PC-3 (cell line): ENCODE results near the gene BMP5. TPM values are rescaled to one million over a fixed set of nuclear protein-coding genes. Genes with fewer than 3 reads are reported as not detected.

Experiments
- ATAC-seq: fragments of 200-7000 bp; cut with Tn5 transposase; 2 replicates; pipeline ENCODE4 v1.9.1; 2020; ENCODE audit warnings: mild to moderate bottlenecking, moderate library complexity
- BruUV-seq: library from RNA; stranded (reverse); fragments of 400-500 nt; replicated peaks from 2 replicates; lab custom pipeline; 2021; lab: Mats Ljungman, UMichigan
- CTCF ChIA-PET: fragments of 300-600 bp; sonication (Branson Sonifier 250); formaldehyde crosslinking; loops from one replicate; lab custom pipeline; 2022; ENCODE audit warnings: antibody characterized with exemption; lab: Charles Lee
- POLR2A ChIA-PET: fragments of 300-600 bp; sonication (Branson Sonifier 250); formaldehyde crosslinking; loops from one replicate; lab custom pipeline; 2022; ENCODE audit warnings: antibody characterized with exemption; ENCODE audit not compliant: unreplicated experiment; lab: Charles Lee
- DNase-seq: peaks from one replicate; pipeline ENCODE4 v3.0.0-alpha.2; 2015
- H2AFZ ChIP-seq: fragments of 300-600 bp; sonication (generic); 2 replicates; pipeline ENCODE4 v1.6.0; 2016; ENCODE audit warnings: antibody characterized with exemption, low read length
- H3F3A ChIP-seq: fragments of 300-600 bp; sonication (generic); one replicate; pipeline ENCODE4 v1.6.0; 2017; ENCODE audit warnings: antibody characterized with exemption, low read length, control low read depth, mild to moderate bottlenecking; ENCODE audit not compliant: unreplicated experiment
- H3K27ac ChIP-seq: fragments of 300-600 bp; sonication (generic); 2 replicates; pipeline ENCODE4 v1.5.1; 2016; ENCODE audit warnings: mild to moderate bottlenecking, low read length
- H3K27me3 ChIP-seq: fragments of 300-600 bp; sonication (generic); 2 replicates; pipeline ENCODE4 v1.6.1; 2016; ENCODE audit warnings: low read length, mixed read lengths
- H3K36me3 ChIP-seq: fragments of 300-600 bp; sonication (generic); 2 replicates; pipeline ENCODE4 v1.6.1; 2016; ENCODE audit warnings: low read depth, mixed run types, low read length, mixed read lengths
- H3K4me1 ChIP-seq: fragments of 300-600 bp; sonication (generic); 2 replicates; pipeline ENCODE4 v1.5.1; 2016; ENCODE audit warnings: low read length; ENCODE audit not compliant: insufficient read depth
- H3K4me2 ChIP-seq: fragments of 300-600 bp; sonication (generic); 2 replicates; pipeline ENCODE4 v1.6.0; 2016; ENCODE audit warnings: low read length
- H3K4me3 ChIP-seq: fragments of 300-600 bp; sonication (generic); 2 replicates; pipeline ENCODE4 v1.5.1; 2016; ENCODE audit warnings: mild to moderate bottlenecking, low read length, mixed read lengths
- H3K79me2 ChIP-seq: fragments of 300-600 bp; sonication (generic); 2 replicates; pipeline ENCODE4 v1.6.1; 2017; ENCODE audit warnings: low read length, mixed read lengths
- H3K9ac ChIP-seq: fragments of 300-600 bp; sonication (generic); 2 replicates; pipeline ENCODE4 v1.6.0; 2016; ENCODE audit warnings: mild to moderate bottlenecking, low read length
- H3K9me2 ChIP-seq: fragments of 300-600 bp; sonication (generic); replicated peaks from 2 replicates; pipeline ENCODE4 v1.6.1; 2016; ENCODE audit warnings: mixed run types, low read length, mixed read lengths
- H3K9me3 ChIP-seq: fragments of 300-600 bp; sonication (generic); 2 replicates; pipeline ENCODE4 v1.6.1; 2016; ENCODE audit warnings: low read length, mixed read lengths
- H4K20me1 ChIP-seq: fragments of 300-600 bp; sonication (generic); 2 replicates; pipeline ENCODE4 v1.6.1; 2016; ENCODE audit warnings: low read length, mixed read lengths
- EZH2 ChIP-seq: fragments of 300-600 bp; sonication (generic); IDR thresholded peaks from one replicate; pipeline ENCODE4 v1.6.1; 2017; ENCODE audit warnings: antibody characterized with exemption, mild to moderate bottlenecking, low read length; ENCODE audit not compliant: unreplicated experiment
- EZH2phosphoT487 ChIP-seq: fragments of 300-600 bp; sonication (generic); IDR thresholded peaks from 2 replicates; pipeline ENCODE4 v1.6.1; 2018; ENCODE audit warnings: mild to moderate bottlenecking, antibody characterized with exemption, low read length, borderline replicate concordance
- intact Hi-C: fragments of 100-400 bp; cut with micrococcal nuclease; formaldehyde crosslinking; loops from 2 replicates; pipeline ENCODE4 v1.9.0; 2023
- total RNA-seq: library from RNA; depleted of rRNA; stranded (reverse); fragments of >200 nt; gene quantifications from 2 replicates; pipeline ENCODE4 v1.2.3, GENCODE V29; 2014
- TF ChIP-seq, protein P1 (sequence below): fragments of 300-600 bp; sonication (generic); conservative IDR thresholded peaks from 2 replicates; pipeline ENCODE4 v1.5.1; 2017; ENCODE audit warnings: antibody characterized with exemption, low read depth, mild to moderate bottlenecking, low read length

Gene BMP5
- total RNA-seq, 1 experiment from 2014 or later: not detected

DNA sequence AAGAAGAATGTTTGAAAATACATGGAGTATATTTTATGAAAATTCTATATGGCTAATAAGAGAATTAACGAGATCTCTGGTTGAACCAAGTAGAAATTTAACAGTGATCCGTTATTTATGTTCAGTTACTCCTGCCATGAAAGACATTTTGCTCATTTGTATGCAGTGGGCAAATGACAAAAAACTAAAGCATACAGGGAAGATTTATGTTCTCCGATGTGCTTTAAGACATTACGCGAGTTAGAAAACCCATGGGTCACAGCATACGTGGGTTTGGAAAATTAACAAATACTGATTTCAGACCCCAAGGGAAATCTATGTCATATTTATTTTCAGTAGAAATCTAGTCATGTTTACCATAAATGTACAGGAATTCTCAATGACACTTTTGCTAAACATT lies 90.1 kb downstream of the BMP5 start:
- no peak for TF ChIP-seq EZH2
- TF ChIP-seq, protein P1, sequence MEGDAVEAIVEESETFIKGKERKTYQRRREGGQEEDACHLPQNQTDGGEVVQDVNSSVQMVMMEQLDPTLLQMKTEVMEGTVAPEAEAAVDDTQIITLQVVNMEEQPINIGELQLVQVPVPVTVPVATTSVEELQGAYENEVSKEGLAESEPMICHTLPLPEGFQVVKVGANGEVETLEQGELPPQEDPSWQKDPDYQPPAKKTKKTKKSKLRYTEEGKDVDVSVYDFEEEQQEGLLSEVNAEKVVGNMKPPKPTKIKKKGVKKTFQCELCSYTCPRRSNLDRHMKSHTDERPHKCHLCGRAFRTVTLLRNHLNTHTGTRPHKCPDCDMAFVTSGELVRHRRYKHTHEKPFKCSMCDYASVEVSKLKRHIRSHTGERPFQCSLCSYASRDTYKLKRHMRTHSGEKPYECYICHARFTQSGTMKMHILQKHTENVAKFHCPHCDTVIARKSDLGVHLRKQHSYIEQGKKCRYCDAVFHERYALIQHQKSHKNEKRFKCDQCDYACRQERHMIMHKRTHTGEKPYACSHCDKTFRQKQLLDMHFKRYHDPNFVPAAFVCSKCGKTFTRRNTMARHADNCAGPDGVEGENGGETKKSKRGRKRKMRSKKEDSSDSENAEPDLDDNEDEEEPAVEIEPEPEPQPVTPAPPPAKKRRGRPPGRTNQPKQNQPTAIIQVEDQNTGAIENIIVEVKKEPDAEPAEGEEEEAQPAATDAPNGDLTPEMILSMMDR: no peak
- no peak for TF ChIP-seq EZH2phosphoT487
- Histone ChIP-seq H3K27me3 (no peaks in the 10 kb centered on the region), H3K27ac (no peak overlapping the region), H3K36me3 (no peaks in the 10 kb centered on the region), H2AFZ (no peak overlapping the region), H3K4me3 (no peak overlapping the region), H3F3A (no peaks in the 10 kb centered on the region), H3K79me2 (no peaks in the 10 kb centered on the region), H3K4me2 (no peak overlapping the region), H3K9me3 (no peaks in the 10 kb centered on the region), H4K20me1 (no peaks in the 10 kb centered on the region), H3K9ac (no peak overlapping the region), H3K9me2 (no peaks in the 10 kb centered on the region), H3K4me1 (no peaks in the 10 kb centered on the region)
- ChIA-PET CTCF (no interaction called here), POLR2A (no interaction called here)
- no TSS peak for BruUV-seq
- no peak for DNase-seq
- no peak for ATAC-seq
- intact Hi-C loops: no loop called here

DNA sequence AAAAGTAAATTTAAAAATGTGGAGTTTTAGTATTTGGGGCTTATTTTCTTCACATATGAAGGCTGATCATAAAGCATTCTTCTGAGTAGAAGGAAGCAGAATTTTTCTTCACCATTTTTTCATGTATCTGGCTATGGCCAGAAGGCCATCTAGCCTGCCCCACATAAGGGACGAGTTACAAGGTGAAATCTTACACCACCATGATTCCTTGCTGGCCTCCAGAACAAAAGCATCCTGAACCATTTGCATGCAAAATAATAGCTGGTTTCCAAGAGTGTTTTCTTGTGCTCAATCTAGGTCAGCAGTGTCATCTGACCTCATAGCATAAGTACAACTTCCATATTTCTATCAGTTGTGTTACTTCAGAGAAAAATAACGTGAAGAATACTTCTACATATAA lies 93.1 kb downstream of the BMP5 start:
- Histone ChIP-seq H3K79me2 (no peaks in the 10 kb centered on the region), H3F3A (no peaks in the 10 kb centered on the region), H4K20me1 (no peaks in the 10 kb centered on the region), H3K4me3 (no peak overlapping the region), H3K36me3 (no peaks in the 10 kb centered on the region), H3K27ac (no peak overlapping the region), H3K27me3 (no peaks in the 10 kb centered on the region), H3K4me2 (no peak overlapping the region), H3K9me2 (no peaks in the 10 kb centered on the region), H3K9ac (no peak overlapping the region), H2AFZ (no peak overlapping the region), H3K4me1 (no peaks in the 10 kb centered on the region), H3K9me3 (no peaks in the 10 kb centered on the region)
- CTCF ChIA-PET: no interaction called here
- DNase-seq (no peak), ATAC-seq (no peak)
- no TSS peak for BruUV-seq
- intact Hi-C loops: no loop called here
- POLR2A ChIA-PET: no interaction called here
- TF ChIP-seq EZH2phosphoT487 (no peak), EZH2 (no peak)
- TF ChIP-seq, protein P1: no peak

DNA sequence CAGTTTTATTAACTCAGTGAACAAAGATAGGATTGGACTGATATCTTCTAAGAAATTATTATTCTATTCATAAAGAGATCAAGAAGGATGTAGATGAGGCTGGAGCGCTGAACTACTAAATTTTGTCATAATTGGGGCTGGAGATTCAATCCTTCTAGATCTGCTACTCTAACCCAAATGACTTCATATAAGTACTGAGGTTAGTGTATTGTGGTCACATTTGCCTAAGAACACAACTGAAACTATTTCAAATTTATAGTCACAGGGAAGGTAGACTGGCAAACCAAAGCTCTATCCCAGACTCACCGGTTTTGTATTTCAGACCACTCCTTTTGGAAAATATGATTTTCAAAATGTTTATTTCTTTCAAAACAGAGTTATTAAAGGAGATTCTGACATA lies 96.7 kb downstream of the BMP5 start:
- Histone ChIP-seq H3F3A (no peaks in the 10 kb centered on the region), H2AFZ (no peak overlapping the region), H3K79me2 (no peaks in the 10 kb centered on the region), H3K27ac (no peak overlapping the region), H3K9me2 (no peaks in the 10 kb centered on the region), H3K9ac (no peak overlapping the region), H3K27me3 (no peaks in the 10 kb centered on the region), H3K4me2 (no peak overlapping the region), H4K20me1 (no peaks in the 10 kb centered on the region), H3K4me3 (no peak overlapping the region), H3K4me1 (no peaks in the 10 kb centered on the region), H3K36me3 (no peaks in the 10 kb centered on the region), H3K9me3 (no peaks in the 10 kb centered on the region)
- ChIA-PET CTCF (interaction anchor here (0.5 kb wide), 1 partner anchor 72 kb away, joined by 3 read pairs; no protein-coding TSS in a partner anchor), POLR2A (no interaction called here)
- ATAC-seq (no peak), DNase-seq (no peak)
- TF ChIP-seq EZH2 (no peak), EZH2phosphoT487 (no peak)
- TF ChIP-seq, protein P1: no peak
- intact Hi-C loops: no loop called here
- BruUV-seq: no TSS peak
